IPS-15b (cell line): ENCODE data around the gene SMARCAD1.
"Not testable (repeated sequence)": the region's sequence is repeated elsewhere in the genome, so short reads cannot be mapped to it uniquely, and the experiment has no call there.

Experiments
- H3K27me3 ChIP-seq: one replicate; pipeline ENCODE4 v1.6.1; 2013; ENCODE audit warnings: low read length; ENCODE audit not compliant: control insufficient read depth, insufficient read depth
- H3K36me3 ChIP-seq: one replicate; pipeline ENCODE4 v1.6.1; 2013; ENCODE audit warnings: low read length; ENCODE audit not compliant: control insufficient read depth, insufficient read depth
- H3K4me1 ChIP-seq: one replicate; pipeline ENCODE4 v1.6.1; 2013; ENCODE audit warnings: mild to moderate bottlenecking, low read length; ENCODE audit not compliant: control insufficient read depth, insufficient read depth
- H3K4me3 ChIP-seq: one replicate; pipeline ENCODE4 v1.5.1; 2013; ENCODE audit warnings: low read depth, low read length
- H3K9ac ChIP-seq: one replicate; pipeline ENCODE4 v1.6.1; 2013; ENCODE audit warnings: low read depth, mild to moderate bottlenecking, low read length
- H3K9me3 ChIP-seq: one replicate; pipeline ENCODE4 v1.6.1; 2013; ENCODE audit warnings: mild to moderate bottlenecking, low read length; ENCODE audit not compliant: control insufficient read depth, insufficient read depth

Gene SMARCAD1

GRCh38 chr4:94302191-94302590 lies 94.5 kb downstream of the SMARCAD1 start:
- Histone ChIP-seq H3K4me3 (no peak overlapping the region), H3K27me3 (no peaks in the 10 kb centered on the region), H3K4me1 (no peaks in the 10 kb centered on the region), H3K36me3 (no peaks in the 10 kb centered on the region), H3K9ac (no peak overlapping the region), H3K9me3 (no peaks in the 10 kb centered on the region)

- Histone ChIP-seq H3K36me3 (no peaks in the 10 kb centered on the region), H3K27me3 (no peaks in the 10 kb centered on the region), H3K9ac (no peak overlapping the region), H3K4me1 (no peaks in the 10 kb centered on the region), H3K9me3 (no peaks in the 10 kb centered on the region), H3K4me3 (no peak overlapping the region)
Observed at GRCh38 chr4:94304365-94304971, 96.8 kb downstream of the SMARCAD1 start.

GRCh38 chr4:94305466-94306225 lies 98.0 kb downstream of the SMARCAD1 start:
- Histone ChIP-seq H3K4me3 (no peak overlapping the region), H3K36me3 (no peaks in the 10 kb centered on the region), H3K9ac (no peak overlapping the region), H3K9me3 (no peaks in the 10 kb centered on the region), H3K4me1 (no peaks in the 10 kb centered on the region), H3K27me3 (no peaks in the 10 kb centered on the region)

GRCh38 chr4:94306713-94307112 lies 99.0 kb downstream of the SMARCAD1 start:
- no peaks in the 10 kb centered on the region for H3K9me3 ChIP-seq
- H3K4me1 ChIP-seq = no peaks in the 10 kb centered on the region
- H3K27me3 ChIP-seq = no peaks in the 10 kb centered on the region
- H3K9ac ChIP-seq = no peak overlapping the region
- no peaks in the 10 kb centered on the region for H3K36me3 ChIP-seq
- no peak overlapping the region for H3K4me3 ChIP-seq

GRCh38 chr4:94307231-94307871 lies 99.7 kb downstream of the SMARCAD1 start:
- H3K27me3 ChIP-seq = no peaks in the 10 kb centered on the region
- H3K4me3 ChIP-seq = no peak overlapping the region
- no peaks in the 10 kb centered on the region for H3K36me3 ChIP-seq
- H3K9ac ChIP-seq = no peak overlapping the region
- H3K4me1 ChIP-seq = no peaks in the 10 kb centered on the region
- H3K9me3 ChIP-seq = no peaks in the 10 kb centered on the region

- H3K4me1 ChIP-seq, H3K27me3 ChIP-seq, H3K36me3 ChIP-seq, H3K4me3 ChIP-seq, H3K9me3 ChIP-seq, H3K9ac ChIP-seq: not testable (repeated sequence)
Observed at GRCh38 chr4:94319927-94320326, 112.3 kb downstream of the SMARCAD1 start.

- Histone ChIP-seq H3K9me3 (peaks cover 9% of the 10 kb centered on the region), H3K27me3 (no peaks in the 10 kb centered on the region), H3K9ac (no peak overlapping the region), H3K4me3 (no peak overlapping the region), H3K36me3 (no peaks in the 10 kb centered on the region), H3K4me1 (no peaks in the 10 kb centered on the region)
Observed at GRCh38 chr4:94325835-94326234, 118.2 kb downstream of the SMARCAD1 start.

GRCh38 chr4:94329933-94330332 lies 122.3 kb downstream of the SMARCAD1 start:
- Histone ChIP-seq H3K4me1 (no peaks in the 10 kb centered on the region), H3K27me3 (no peaks in the 10 kb centered on the region), H3K4me3 (no peak overlapping the region), H3K9me3 (peaks cover 9% of the 10 kb centered on the region), H3K9ac (no peak overlapping the region), H3K36me3 (no peaks in the 10 kb centered on the region)

GRCh38 chr4:94332983-94333590 lies 125.4 kb downstream of the SMARCAD1 start:
- no peaks in the 10 kb centered on the region for H3K4me1 ChIP-seq
- no peak overlapping the region for H3K9ac ChIP-seq
- H3K36me3 ChIP-seq = no peaks in the 10 kb centered on the region
- H3K27me3 ChIP-seq = no peaks in the 10 kb centered on the region
- H3K9me3 ChIP-seq = no peaks in the 10 kb centered on the region
- no peak overlapping the region for H3K4me3 ChIP-seq

GRCh38 chr4:94333866-94334265 lies 126.2 kb downstream of the SMARCAD1 start:
- H3K36me3 ChIP-seq = no peaks in the 10 kb centered on the region
- no peaks in the 10 kb centered on the region for H3K27me3 ChIP-seq
- no peak overlapping the region for H3K4me3 ChIP-seq
- no peaks in the 10 kb centered on the region for H3K9me3 ChIP-seq
- H3K4me1 ChIP-seq = no peaks in the 10 kb centered on the region
- no peak overlapping the region for H3K9ac ChIP-seq

- Histone ChIP-seq H3K4me1 (no peaks in the 10 kb centered on the region), H3K9me3 (no peaks in the 10 kb centered on the region), H3K9ac (no peak overlapping the region)
Observed at GRCh38 chr4:94334476-94334875, 126.8 kb downstream of the SMARCAD1 start.

More at GRCh38 chr4:94334476-94334875, 126.8 kb downstream of the SMARCAD1 start:
- Histone ChIP-seq H3K4me3 (no peak overlapping the region), H3K36me3 (no peaks in the 10 kb centered on the region), H3K27me3 (no peaks in the 10 kb centered on the region)
